Measurements from ENCODE around the gene GATAD2A.

DNA sequence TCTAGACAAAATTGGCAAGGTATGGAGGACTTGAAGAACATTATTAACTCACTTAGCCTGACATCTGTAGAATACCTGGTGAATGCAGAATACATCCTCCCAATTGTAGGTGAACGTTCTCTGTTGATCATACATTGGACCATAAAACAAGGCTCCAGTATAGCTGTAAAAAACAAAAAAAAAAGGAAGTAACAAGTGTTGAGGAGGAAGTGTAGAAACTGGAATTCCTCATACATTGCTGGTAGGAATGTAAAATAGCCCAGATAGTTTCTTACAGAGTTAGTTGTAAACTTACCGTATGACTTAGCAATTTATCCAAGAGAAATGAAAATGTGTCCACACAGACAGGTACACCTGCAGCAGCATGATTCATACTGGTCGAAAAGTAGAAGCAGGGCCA is 65.1 kb downstream of the GATAD2A start:
- TF ChIP-seq, protein P1, sequence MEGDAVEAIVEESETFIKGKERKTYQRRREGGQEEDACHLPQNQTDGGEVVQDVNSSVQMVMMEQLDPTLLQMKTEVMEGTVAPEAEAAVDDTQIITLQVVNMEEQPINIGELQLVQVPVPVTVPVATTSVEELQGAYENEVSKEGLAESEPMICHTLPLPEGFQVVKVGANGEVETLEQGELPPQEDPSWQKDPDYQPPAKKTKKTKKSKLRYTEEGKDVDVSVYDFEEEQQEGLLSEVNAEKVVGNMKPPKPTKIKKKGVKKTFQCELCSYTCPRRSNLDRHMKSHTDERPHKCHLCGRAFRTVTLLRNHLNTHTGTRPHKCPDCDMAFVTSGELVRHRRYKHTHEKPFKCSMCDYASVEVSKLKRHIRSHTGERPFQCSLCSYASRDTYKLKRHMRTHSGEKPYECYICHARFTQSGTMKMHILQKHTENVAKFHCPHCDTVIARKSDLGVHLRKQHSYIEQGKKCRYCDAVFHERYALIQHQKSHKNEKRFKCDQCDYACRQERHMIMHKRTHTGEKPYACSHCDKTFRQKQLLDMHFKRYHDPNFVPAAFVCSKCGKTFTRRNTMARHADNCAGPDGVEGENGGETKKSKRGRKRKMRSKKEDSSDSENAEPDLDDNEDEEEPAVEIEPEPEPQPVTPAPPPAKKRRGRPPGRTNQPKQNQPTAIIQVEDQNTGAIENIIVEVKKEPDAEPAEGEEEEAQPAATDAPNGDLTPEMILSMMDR (conservative IDR thresholded peaks at IDR 0.05; ENCODE audit: low read length): no peak
- no peak for TF ChIP-seq EZH2phosphoT487 (IDR thresholded peaks at IDR 0.05; ENCODE audit: borderline replicate concordance)

Data from Loucy (cell line).